Activated CD4-positive, alpha-beta T cell treated with anti-CD3 and anti-CD28 coated beads, Interleukin-2, amount 10 ng/mL, durations not matched to agents 24 days and 14 days (primary cell): Measurements from ENCODE around the gene ADIPOR2. TPM values are rescaled to one million over a fixed set of nuclear protein-coding genes. Genes with fewer than 3 reads are reported as not detected.

Experiments
- DNase-seq: peaks from one replicate; pipeline ENCODE4 v3.0.0; 2022
- H3K27ac Mint-ChIP-seq: one replicate; pipeline ENCODE4 v1.8.0; 2022; ENCODE audit warnings: mild to moderate bottlenecking, mixed read lengths
- H3K27me3 Mint-ChIP-seq: one replicate; pipeline ENCODE4 v1.8.0; 2022; ENCODE audit warnings: mixed read lengths
- H3K36me3 Mint-ChIP-seq: one replicate; pipeline ENCODE4 v1.8.0; 2022; ENCODE audit warnings: low read depth, mild to moderate bottlenecking, mixed read lengths
- H3K4me1 Mint-ChIP-seq: one replicate; pipeline ENCODE4 v1.8.0; 2021; ENCODE audit warnings: mixed read lengths
- H3K4me3 Mint-ChIP-seq: one replicate; pipeline ENCODE4 v1.8.0; 2022; ENCODE audit warnings: mild to moderate bottlenecking, moderate library complexity, mixed read lengths
- H3K9me3 Mint-ChIP-seq: one replicate; pipeline ENCODE4 v1.8.0; 2021; ENCODE audit warnings: mixed read lengths
- intact Hi-C: fragments of 100-400 bp; cut with micrococcal nuclease; formaldehyde crosslinking; loops from one replicate; pipeline ENCODE4 v1.15.1; 2023
- total RNA-seq: library from RNA; stranded (reverse); gene quantifications from 2 replicates; pipeline ENCODE4 v1.2.3, GENCODE V29; 2022

Gene ADIPOR2
- total RNA-seq, 1 donor from 2014 or later = 68.7 TPM

- Mint-ChIP-seq H3K27ac (no peak overlapping the region), H3K9me3 (peaks cover 5% of the 10 kb centered on the region), H3K36me3 (peaks cover 22% of the 10 kb centered on the region), H3K27me3 (no peaks in the 10 kb centered on the region), H3K4me3 (no peak overlapping the region), H3K4me1 (peaks cover 17% of the 10 kb centered on the region)
- DNase-seq = no peak
- intact Hi-C loops = no loop called here
These were observed 50.5 kb downstream of the ADIPOR2 start for GRCh38 chr12:1741154-1741949.

DNA sequence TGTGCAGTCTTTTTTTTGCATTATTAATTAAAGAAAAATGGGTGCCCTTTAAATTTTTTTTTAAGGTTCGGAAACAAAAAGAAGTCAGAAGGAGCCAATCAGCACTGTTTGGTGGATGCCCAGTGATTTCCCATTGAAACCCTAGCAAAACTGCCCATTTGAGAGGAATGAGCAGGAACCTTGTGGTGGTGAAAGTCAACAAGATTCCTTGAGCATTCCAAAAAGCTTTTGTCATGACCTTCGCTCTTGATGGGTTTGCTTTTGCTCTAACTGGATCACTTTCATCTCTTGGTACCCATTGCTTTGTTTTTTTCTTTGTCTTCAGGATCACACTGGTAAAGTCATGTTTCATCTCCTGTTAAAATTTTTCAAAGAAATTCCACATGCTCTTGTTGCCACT is 54.1 kb downstream of the ADIPOR2 start:
- Mint-ChIP-seq H3K27me3 (no peaks in the 10 kb centered on the region), H3K9me3 (peaks cover 13% of the 10 kb centered on the region), H3K27ac (no peak overlapping the region), H3K36me3 (peaks cover 47% of the 10 kb centered on the region), H3K4me1 (peaks cover 12% of the 10 kb centered on the region), H3K4me3 (no peak overlapping the region)
- no peak for DNase-seq
- intact Hi-C loops = no loop called here

DNA sequence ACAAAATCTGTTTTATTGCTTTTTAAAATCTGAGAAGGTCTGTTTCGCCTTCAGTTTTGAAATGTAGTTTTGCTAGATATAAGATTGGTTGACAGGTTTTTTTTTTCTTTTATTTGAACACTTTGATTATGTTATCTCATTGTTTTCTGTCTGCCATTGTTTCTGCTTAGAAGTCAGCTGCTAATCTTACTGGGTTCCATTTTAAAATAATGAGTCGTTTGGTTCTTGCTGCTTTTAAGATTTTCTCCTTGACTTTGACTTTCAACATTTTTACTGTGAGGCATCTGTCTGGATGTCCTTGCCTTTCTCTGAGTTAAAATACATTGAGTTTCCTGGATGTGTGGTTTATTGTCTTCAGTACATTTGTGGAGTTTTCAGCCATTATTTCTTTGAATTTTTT is 56.7 kb downstream of the ADIPOR2 start:
- Mint-ChIP-seq H3K27me3 (no peaks in the 10 kb centered on the region), H3K9me3 (peaks cover 13% of the 10 kb centered on the region), H3K36me3 (peaks cover 44% of the 10 kb centered on the region), H3K27ac (no peak overlapping the region), H3K4me1 (no peaks in the 10 kb centered on the region), H3K4me3 (no peak overlapping the region)
- DNase-seq = no peak
- intact Hi-C loops = no loop called here

DNA sequence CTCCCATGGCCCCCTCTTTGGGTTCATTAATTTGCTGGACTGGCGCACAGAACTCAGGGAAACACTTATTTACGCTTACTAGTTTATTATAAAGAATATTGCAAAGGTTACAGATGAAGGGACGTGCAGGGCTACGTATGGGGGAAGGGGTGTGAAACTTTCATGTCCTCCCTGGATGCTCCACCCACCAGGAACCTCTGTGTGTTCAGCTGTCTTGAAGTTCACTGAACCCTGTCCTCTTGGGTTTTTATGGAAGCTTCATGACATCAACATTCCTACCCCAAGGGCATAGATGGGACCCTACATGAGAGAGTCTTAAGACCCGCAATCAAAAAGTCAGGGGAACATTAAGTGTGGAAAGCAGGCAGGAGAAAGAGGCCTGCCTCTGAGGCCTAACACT is 58.1 kb downstream of the ADIPOR2 start:
- intact Hi-C loops = no loop called here
- H3K4me3 Mint-ChIP-seq = no peak overlapping the region
- peaks cover 40% of the 10 kb centered on the region for H3K36me3 Mint-ChIP-seq
- no peak overlapping the region for H3K27ac Mint-ChIP-seq
- H3K9me3 Mint-ChIP-seq = peaks cover 13% of the 10 kb centered on the region
- H3K4me1 Mint-ChIP-seq = no peaks in the 10 kb centered on the region
- no peak for DNase-seq
- no peaks in the 10 kb centered on the region for H3K27me3 Mint-ChIP-seq

GRCh38 chr12:1750300-1750699 is 59.4 kb downstream of the ADIPOR2 start:
- no peak for DNase-seq
- H3K4me1 Mint-ChIP-seq = no peaks in the 10 kb centered on the region
- H3K27me3 Mint-ChIP-seq = no peaks in the 10 kb centered on the region
- H3K9me3 Mint-ChIP-seq = peaks cover 13% of the 10 kb centered on the region
- intact Hi-C loops = no loop called here
- H3K27ac Mint-ChIP-seq = no peak overlapping the region
- no peak overlapping the region for H3K4me3 Mint-ChIP-seq
- peaks cover 40% of the 10 kb centered on the region for H3K36me3 Mint-ChIP-seq

DNA sequence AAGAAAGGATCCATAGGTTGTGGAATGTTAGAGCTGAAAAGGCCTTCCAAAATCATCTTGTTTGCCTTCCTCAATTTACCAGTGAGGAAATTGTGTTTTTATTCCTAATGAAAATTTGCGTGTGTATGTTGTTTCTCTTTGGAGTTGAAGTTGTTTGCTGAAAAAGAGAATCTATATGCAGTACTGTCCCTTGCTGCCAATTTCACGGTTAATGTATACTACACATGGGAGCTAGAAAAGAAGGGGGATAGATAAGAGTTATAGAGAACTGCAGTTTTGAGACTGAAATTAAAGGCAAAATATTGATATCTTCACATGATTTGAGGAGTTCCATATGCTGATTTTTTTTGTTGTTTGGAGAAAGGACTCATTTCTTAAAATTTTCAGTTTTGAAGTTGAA is 67.5 kb downstream of the ADIPOR2 start:
- no peaks in the 10 kb centered on the region for H3K27me3 Mint-ChIP-seq
- no peak overlapping the region for H3K27ac Mint-ChIP-seq
- no peaks in the 10 kb centered on the region for H3K9me3 Mint-ChIP-seq
- no peak overlapping the region for H3K4me3 Mint-ChIP-seq
- DNase-seq = no peak
- H3K4me1 Mint-ChIP-seq = peaks cover 10% of the 10 kb centered on the region
- peaks cover 32% of the 10 kb centered on the region for H3K36me3 Mint-ChIP-seq
- intact Hi-C loops = no loop called here

DNA sequence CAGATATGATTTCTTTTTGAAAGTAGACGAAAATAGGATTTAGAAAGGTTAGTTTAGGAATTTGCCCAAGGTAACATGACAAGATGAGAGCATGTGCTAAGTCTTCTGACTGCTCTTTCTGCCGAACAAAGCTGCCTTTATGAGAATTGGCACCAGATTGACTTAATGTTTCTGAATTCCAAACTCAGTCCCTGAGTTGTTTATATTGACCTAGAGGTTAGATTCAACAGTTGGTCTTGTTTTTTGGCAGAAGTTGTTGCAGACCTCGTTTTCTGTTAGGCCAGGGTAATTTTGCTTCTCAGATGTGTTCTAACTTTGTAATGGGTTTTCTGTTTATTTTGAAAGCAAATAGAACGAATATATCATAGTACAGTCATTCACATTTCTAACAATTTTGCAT is 68.0 kb downstream of the ADIPOR2 start:
- H3K27ac Mint-ChIP-seq = no peak overlapping the region
- intact Hi-C loops = no loop called here
- peaks cover 34% of the 10 kb centered on the region for H3K36me3 Mint-ChIP-seq
- no peak for DNase-seq
- no peaks in the 10 kb centered on the region for H3K27me3 Mint-ChIP-seq
- H3K4me3 Mint-ChIP-seq = no peak overlapping the region
- no peaks in the 10 kb centered on the region for H3K9me3 Mint-ChIP-seq
- H3K4me1 Mint-ChIP-seq = peaks cover 10% of the 10 kb centered on the region

GRCh38 chr12:1760566-1761382 is 69.9 kb downstream of the ADIPOR2 start:
- intact Hi-C loops = no loop called here
- peaks cover 30% of the 10 kb centered on the region for H3K36me3 Mint-ChIP-seq
- H3K4me3 Mint-ChIP-seq = no peak overlapping the region
- H3K27me3 Mint-ChIP-seq = no peaks in the 10 kb centered on the region
- H3K9me3 Mint-ChIP-seq = no peaks in the 10 kb centered on the region
- no peak for DNase-seq
- H3K4me1 Mint-ChIP-seq = peaks cover 11% of the 10 kb centered on the region
- no peak overlapping the region for H3K27ac Mint-ChIP-seq

- Mint-ChIP-seq H3K9me3 (no peaks in the 10 kb centered on the region), H3K27me3 (no peaks in the 10 kb centered on the region), H3K27ac (no peak overlapping the region), H3K4me1 (peaks cover 10% of the 10 kb centered on the region), H3K4me3 (no peak overlapping the region), H3K36me3 (peaks cover 26% of the 10 kb centered on the region)
- intact Hi-C loops = no loop called here
- no peak for DNase-seq
These were observed 71.0 kb downstream of the ADIPOR2 start for GRCh38 chr12:1761857-1762256.

- Mint-ChIP-seq H3K27me3 (no peaks in the 10 kb centered on the region), H3K4me3 (no peak overlapping the region), H3K9me3 (no peaks in the 10 kb centered on the region), H3K27ac (no peak overlapping the region), H3K36me3 (peaks cover 18% of the 10 kb centered on the region), H3K4me1 (peaks cover 7% of the 10 kb centered on the region)
- intact Hi-C loops = no loop called here
- no peak for DNase-seq
These were observed 72.3 kb downstream of the ADIPOR2 start for GRCh38 chr12:1763153-1763552.

DNA sequence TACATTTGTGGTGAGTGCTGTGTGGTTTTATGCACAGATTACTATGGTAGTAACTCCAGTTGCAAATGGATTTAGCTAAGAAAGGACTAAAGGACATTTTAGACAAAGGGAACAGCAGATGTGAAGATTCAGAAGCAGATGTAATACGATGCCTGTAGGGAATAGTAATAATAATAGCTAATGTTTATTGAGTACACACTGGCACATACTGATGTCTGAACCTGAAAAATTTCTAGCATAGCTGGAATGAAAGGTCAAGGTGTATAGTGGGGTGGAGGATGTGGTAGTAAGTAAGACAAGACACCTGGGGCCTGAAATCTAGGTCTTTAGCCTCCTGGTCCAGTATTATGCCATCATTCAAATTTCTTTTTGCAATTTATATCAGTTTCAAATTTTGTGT is 75.2 kb downstream of the ADIPOR2 start:
- H3K27me3 Mint-ChIP-seq = no peaks in the 10 kb centered on the region
- peaks cover 3% of the 10 kb centered on the region for H3K4me1 Mint-ChIP-seq
- no peak overlapping the region for H3K27ac Mint-ChIP-seq
- H3K36me3 Mint-ChIP-seq = peaks cover 10% of the 10 kb centered on the region
- intact Hi-C loops = no loop called here
- DNase-seq = no peak
- no peaks in the 10 kb centered on the region for H3K9me3 Mint-ChIP-seq
- no peak overlapping the region for H3K4me3 Mint-ChIP-seq

GRCh38 chr12:1767407-1768090 is 76.7 kb downstream of the ADIPOR2 start:
- no peak for DNase-seq
- Mint-ChIP-seq H3K36me3 (peaks cover 9% of the 10 kb centered on the region), H3K27me3 (no peaks in the 10 kb centered on the region), H3K9me3 (no peaks in the 10 kb centered on the region), H3K4me1 (peaks cover 2% of the 10 kb centered on the region), H3K27ac (no peak overlapping the region), H3K4me3 (no peak overlapping the region)
- intact Hi-C loops = no loop called here

GRCh38 chr12:1768615-1769014 is 77.7 kb downstream of the ADIPOR2 start:
- intact Hi-C loops = no loop called here
- H3K4me1 Mint-ChIP-seq = peaks cover 2% of the 10 kb centered on the region
- H3K27ac Mint-ChIP-seq = no peak overlapping the region
- peaks cover 16% of the 10 kb centered on the region for H3K36me3 Mint-ChIP-seq
- H3K27me3 Mint-ChIP-seq = no peaks in the 10 kb centered on the region
- no peaks in the 10 kb centered on the region for H3K9me3 Mint-ChIP-seq
- H3K4me3 Mint-ChIP-seq = no peak overlapping the region
- DNase-seq = no peak
